Nephron (organoid): Measurements from ENCODE around the gene FAM83C.
"Not testable (repeated sequence)": the region's sequence is repeated elsewhere in the genome, so short reads cannot be mapped to it uniquely, and the experiment has no call there.

Experiments used
- H3K27ac Mint-ChIP-seq, 3 experiments: 2 replicates each; pipeline ENCODE4 v1.8.0; 2020; ENCODE audit warnings: mixed read lengths in 3 of 3, mild to moderate bottlenecking in 2 of 3, moderate library complexity in 1 of 3
- H3K27me3 Mint-ChIP-seq: 2 replicates; pipeline ENCODE4 v1.8.0; 2021; ENCODE audit warnings: low read depth, mild to moderate bottlenecking, moderate library complexity, mixed read lengths
- H3K36me3 Mint-ChIP-seq: 2 replicates; pipeline ENCODE4 v1.8.0; 2020; ENCODE audit warnings: low read depth, mixed read lengths
- H3K4me1 Mint-ChIP-seq: 2 replicates; pipeline ENCODE4 v1.8.0; 2020; ENCODE audit warnings: mixed read lengths
- H3K4me3 Mint-ChIP-seq, 3 experiments: 2 replicates each; pipeline ENCODE4 v1.8.0; 2020; ENCODE audit warnings: mild to moderate bottlenecking in 3 of 3, mixed read lengths in 3 of 3, moderate library complexity in 2 of 3
- H3K9me3 Mint-ChIP-seq: 2 replicates; pipeline ENCODE4 v1.8.0; 2020; ENCODE audit warnings: mixed read lengths
- TF ChIP-seq, protein P1 (sequence below), 3 experiments: fragments of 200-600 bp; sonication (generic); IDR thresholded peaks; one replicate each; pipeline ENCODE4 v1.5.0; 2021; ENCODE audit warnings: antibody characterized with exemption in 3 of 3; ENCODE audit not compliant: unreplicated experiment in 3 of 3

FAM83C gene

DNA sequence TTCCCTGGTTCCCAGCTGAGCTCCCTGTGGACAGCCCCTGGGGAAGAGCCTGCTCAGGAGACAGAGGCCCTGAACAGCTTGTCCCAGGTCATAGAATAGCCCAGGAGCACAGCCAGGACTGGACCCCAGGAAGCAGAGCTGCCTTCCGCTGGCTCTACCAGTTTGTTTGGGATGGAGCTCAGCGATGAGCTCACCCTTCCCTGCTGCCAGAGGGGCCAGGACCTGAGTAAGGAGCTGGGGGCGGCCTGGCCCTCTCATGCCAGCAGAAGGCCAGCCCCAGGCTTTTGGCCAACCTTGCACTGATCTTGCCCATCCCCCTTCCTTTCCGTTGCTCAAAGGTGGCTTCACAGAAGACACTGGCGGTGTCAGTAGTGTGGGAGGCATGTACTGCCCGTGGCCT lies 31.8 kb downstream of the FAM83C start:
- no peak overlapping the region for H3K27ac Mint-ChIP-seq
- H3K36me3 Mint-ChIP-seq, result no peaks in the 10 kb centered on the region
- H3K4me3 Mint-ChIP-seq, result no peak overlapping the region
- H3K27me3 Mint-ChIP-seq, result peaks cover 6% of the 10 kb centered on the region
- TF ChIP-seq, protein P1, sequence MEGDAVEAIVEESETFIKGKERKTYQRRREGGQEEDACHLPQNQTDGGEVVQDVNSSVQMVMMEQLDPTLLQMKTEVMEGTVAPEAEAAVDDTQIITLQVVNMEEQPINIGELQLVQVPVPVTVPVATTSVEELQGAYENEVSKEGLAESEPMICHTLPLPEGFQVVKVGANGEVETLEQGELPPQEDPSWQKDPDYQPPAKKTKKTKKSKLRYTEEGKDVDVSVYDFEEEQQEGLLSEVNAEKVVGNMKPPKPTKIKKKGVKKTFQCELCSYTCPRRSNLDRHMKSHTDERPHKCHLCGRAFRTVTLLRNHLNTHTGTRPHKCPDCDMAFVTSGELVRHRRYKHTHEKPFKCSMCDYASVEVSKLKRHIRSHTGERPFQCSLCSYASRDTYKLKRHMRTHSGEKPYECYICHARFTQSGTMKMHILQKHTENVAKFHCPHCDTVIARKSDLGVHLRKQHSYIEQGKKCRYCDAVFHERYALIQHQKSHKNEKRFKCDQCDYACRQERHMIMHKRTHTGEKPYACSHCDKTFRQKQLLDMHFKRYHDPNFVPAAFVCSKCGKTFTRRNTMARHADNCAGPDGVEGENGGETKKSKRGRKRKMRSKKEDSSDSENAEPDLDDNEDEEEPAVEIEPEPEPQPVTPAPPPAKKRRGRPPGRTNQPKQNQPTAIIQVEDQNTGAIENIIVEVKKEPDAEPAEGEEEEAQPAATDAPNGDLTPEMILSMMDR (IDR thresholded peaks at IDR 0.05; ENCODE audit: unreplicated experiment in 3 of 3), result no peak
- peaks cover 26% of the 10 kb centered on the region for H3K4me1 Mint-ChIP-seq
- H3K9me3 Mint-ChIP-seq, result no peaks in the 10 kb centered on the region

DNA sequence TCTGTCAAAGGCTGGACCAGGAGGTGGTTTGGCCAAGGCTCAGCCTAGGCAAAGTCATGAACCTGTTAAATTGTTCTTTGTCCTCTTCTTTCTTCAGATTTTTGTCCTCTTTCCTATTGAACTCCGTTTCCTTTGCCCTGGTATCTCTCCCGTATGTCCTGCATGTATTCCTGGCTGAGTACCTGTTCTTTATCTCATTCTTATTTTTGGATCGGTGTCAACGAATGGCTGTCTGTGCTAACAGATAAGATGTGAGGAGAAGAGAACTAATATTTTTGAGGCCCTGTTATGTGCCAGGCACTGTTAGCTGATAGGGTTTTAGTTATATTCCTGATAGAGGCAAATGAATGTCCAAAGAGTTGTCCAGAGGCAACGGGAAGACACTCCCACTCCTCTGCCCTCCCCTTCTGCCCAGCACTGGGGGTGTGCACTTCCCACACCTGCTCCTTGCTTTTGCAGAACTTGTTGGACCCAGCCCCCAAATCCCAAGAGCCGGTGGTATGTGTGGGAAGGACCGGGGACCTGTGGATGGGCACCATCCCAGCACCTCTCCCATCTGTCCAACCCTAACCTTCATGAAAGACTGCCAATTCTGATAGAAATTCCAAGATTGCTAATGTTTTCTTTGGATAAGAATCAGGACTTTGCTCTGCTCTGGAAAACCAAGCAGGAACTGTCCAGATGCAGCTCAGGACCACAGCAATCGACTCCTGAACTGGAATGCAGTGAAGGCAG lies 34.9 kb downstream of the FAM83C start:
- no peak overlapping the region for H3K4me3 Mint-ChIP-seq
- TF ChIP-seq, protein P1 (IDR thresholded peaks at IDR 0.05; ENCODE audit: unreplicated experiment in 3 of 3), result no peak
- H3K27ac Mint-ChIP-seq, result peak overlapping the region in 2 of 3 experiments; percentile 0
- no peaks in the 10 kb centered on the region for H3K36me3 Mint-ChIP-seq
- peaks cover 6% of the 10 kb centered on the region for H3K27me3 Mint-ChIP-seq
- H3K9me3 Mint-ChIP-seq, result no peaks in the 10 kb centered on the region
- H3K4me1 Mint-ChIP-seq, result peaks cover 15% of the 10 kb centered on the region

GRCh38 chr20:35254448-35254999 lies 37.7 kb downstream of the FAM83C start:
- Mint-ChIP-seq H3K27ac (no peak overlapping the region), H3K9me3 (no peaks in the 10 kb centered on the region), H3K4me3 (no peak overlapping the region), H3K4me1 (peaks cover 15% of the 10 kb centered on the region), H3K36me3 (no peaks in the 10 kb centered on the region), H3K27me3 (peaks cover 4% of the 10 kb centered on the region)
- TF ChIP-seq, protein P1 (IDR thresholded peaks at IDR 0.05; ENCODE audit: unreplicated experiment in 3 of 3), result no peak

DNA sequence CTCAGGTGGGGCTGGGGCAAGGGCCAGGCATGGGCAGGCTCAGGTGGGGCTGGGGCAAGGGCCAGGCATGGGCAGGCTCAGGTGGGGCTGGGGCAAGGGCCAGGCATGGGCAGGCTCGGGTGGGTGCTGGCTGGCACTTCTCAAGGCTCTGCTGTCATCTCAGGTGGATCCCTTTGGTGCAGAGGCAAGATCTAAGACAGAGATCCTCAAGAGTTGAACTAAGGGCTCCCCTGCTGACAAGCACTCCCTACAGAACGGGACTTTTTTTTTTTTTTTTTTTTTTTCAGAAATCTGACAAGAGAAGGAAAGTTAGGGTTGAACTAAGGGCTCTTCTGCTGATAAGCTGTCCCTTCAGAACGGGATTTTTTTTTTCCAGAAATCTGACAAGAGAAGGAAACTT lies 39.2 kb downstream of the FAM83C start:
- Mint-ChIP-seq H3K4me3 (no peak overlapping the region), H3K27ac (no peak overlapping the region), H3K4me1 (peaks cover 9% of the 10 kb centered on the region), H3K36me3 (no peaks in the 10 kb centered on the region), H3K9me3 (no peaks in the 10 kb centered on the region), H3K27me3 (no peaks in the 10 kb centered on the region)
- TF ChIP-seq, protein P1 (IDR thresholded peaks at IDR 0.05; ENCODE audit: unreplicated experiment in 3 of 3), result no peak

DNA sequence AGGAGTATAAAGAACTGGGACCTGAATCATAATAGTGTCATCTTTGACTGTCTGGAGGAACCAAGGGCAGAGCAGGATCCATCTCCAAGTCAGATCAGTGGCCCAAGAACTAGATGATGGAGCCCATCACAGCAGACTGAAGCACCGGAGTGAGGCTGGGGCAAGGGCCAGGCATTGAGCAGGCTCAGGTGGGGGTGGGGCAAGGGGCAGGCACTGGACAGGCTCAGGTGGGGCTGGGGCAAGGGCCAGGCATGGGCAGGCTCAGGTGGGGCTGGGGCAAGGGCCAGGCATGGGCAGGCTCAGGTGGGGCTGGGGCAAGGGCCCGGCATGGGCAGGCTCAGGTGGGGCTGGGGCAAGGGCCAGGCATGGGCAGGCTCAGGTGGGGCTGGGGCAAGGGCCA lies 39.6 kb downstream of the FAM83C start:
- not testable (repeated sequence) for H3K4me1 Mint-ChIP-seq, H3K27ac Mint-ChIP-seq, H3K9me3 Mint-ChIP-seq, H3K36me3 Mint-ChIP-seq, H3K4me3 Mint-ChIP-seq, H3K27me3 Mint-ChIP-seq

GRCh38 chr20:35252037-35252461 lies 40.2 kb downstream of the FAM83C start:
- no peaks in the 10 kb centered on the region for H3K27me3 Mint-ChIP-seq
- TF ChIP-seq, protein P1 (IDR thresholded peaks at IDR 0.05; ENCODE audit: unreplicated experiment in 3 of 3), result no peak
- no peaks in the 10 kb centered on the region for H3K9me3 Mint-ChIP-seq
- H3K4me3 Mint-ChIP-seq, result no peak overlapping the region
- no peaks in the 10 kb centered on the region for H3K4me1 Mint-ChIP-seq
- no peak overlapping the region for H3K27ac Mint-ChIP-seq
- H3K36me3 Mint-ChIP-seq, result no peaks in the 10 kb centered on the region
